GM12801 (cell line): ENCODE results near the gene ACKR1.

ENCODE experiments used
- CTCF ChIP-seq: IDR thresholded peaks from one replicate; pipeline ENCODE4 v1.5.1; 2011; ENCODE audit warnings: control low read depth; ENCODE audit not compliant: insufficient read length; ENCODE audit errors: extremely low read depth

ACKR1 gene

DNA sequence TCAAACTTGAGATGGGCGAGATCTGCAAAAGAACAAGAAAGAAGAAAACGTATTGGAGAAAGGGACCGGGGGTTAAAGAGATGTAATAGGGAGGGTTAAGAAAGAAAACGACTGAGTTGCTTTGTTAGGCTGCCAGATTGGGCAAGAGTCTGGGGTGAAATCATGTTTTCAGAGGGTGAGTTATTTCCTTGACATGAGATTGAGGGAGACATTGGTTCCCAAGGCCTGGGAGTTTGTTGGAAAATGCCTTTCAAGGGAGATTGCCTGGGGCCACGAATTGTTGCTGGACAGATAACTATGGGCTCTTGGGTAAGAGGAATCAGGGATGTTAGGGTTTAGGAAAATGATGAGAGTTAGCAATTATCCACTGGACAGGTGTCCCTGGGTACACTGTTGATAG lies 34.0 kb upstream of the ACKR1 start:
- TF ChIP-seq CTCF = no peak

DNA sequence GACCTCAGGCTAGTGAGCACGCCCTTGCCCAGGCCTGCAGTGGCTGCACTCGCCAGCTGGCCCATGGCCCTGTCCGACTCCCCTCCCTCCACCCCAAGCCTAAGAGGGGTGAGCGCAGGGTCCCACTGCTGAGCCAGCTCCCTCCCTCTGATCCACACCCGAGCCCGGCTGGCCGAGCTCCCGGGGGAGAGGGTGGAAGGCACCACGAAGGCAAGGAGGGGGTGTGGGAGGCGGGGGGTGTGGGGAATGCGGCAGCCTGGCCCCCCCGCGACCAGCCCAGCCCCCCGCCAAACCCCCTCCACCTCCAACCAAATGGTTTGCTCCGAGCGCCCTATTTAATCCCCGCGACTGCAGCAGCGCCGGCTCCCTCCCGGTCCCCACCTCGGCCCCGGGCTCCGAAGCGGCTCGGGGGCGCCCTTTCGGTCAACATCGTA lies 33.4 kb upstream of the ACKR1 start, which contains the start of gene CADM3:
Gene CADM3, plus strand, starts transcription at position 362 of the 434 bp plus-strand sequence. CDS start 151 bp downstream, outside the sequence.
- TF ChIP-seq CTCF = no peak

- no peak for TF ChIP-seq CTCF
Measured at GRCh38 chr1:159171688-159172501, 32.8 kb upstream of the ACKR1 start.

GRCh38 chr1:159172614-159173291 lies 31.9 kb upstream of the ACKR1 start:
- no peak for TF ChIP-seq CTCF

GRCh38 chr1:159173320-159173719 lies 31.4 kb upstream of the ACKR1 start:
- no peak for TF ChIP-seq CTCF

DNA sequence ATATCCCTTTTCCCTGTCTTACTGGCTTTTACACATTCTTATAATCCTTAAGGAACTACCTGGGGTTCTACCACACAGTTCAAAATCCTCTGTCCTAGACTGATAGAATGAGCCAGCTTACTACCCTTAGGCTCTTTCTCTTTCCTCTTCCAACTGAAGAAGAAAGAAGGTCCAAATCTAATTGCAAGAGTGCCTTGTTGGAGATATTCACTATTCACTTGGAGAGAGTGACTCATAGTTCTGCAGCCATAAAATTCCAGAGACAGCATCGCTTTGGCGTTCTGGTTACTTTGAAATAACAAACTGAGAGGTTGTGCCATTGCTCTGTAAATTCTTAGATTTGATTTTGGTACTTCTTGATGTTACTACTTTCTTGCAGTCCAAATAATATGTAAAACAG lies 29.1 kb upstream of the ACKR1 start:
- no peak for TF ChIP-seq CTCF

GRCh38 chr1:159177272-159177907 lies 27.3 kb upstream of the ACKR1 start:
- no peak for TF ChIP-seq CTCF
